Subcutaneous abdominal adipose tissue (tissue), 5 donors: Measurements from ENCODE around the gene FAM3B.

ENCODE experiments used
- H3K27ac ChIP-seq: one replicate; pipeline ENCODE4 v1.7.0; 2013; ENCODE audit warnings: low read depth, mild to moderate bottlenecking, inconsistent platforms, low read length, moderate library complexity
- H3K27me3 ChIP-seq, 5 donors: one replicate each; pipeline ENCODE4 v1.7.0; 2013; ENCODE audit warnings: low read length in 5 of 5, inconsistent platforms in 1 of 5; ENCODE audit not compliant: control insufficient read depth in 5 of 5, insufficient read depth in 4 of 5
- H3K36me3 ChIP-seq, 5 donors: one replicate each; pipeline ENCODE4 v1.7.0; 2013; ENCODE audit warnings: low read length in 5 of 5; ENCODE audit not compliant: control insufficient read depth in 5 of 5, insufficient read depth in 5 of 5
- H3K4me1 ChIP-seq, 5 donors: one replicate each; pipeline ENCODE4 v1.7.0; 2013; ENCODE audit warnings: low read length in 5 of 5, mild to moderate bottlenecking in 3 of 5, moderate library complexity in 1 of 5; ENCODE audit not compliant: control insufficient read depth in 5 of 5, insufficient read depth in 5 of 5
- H3K4me3 ChIP-seq, 5 donors: one replicate each; pipeline ENCODE4 v1.7.0; 2013; ENCODE audit warnings: low read length in 5 of 5, low read depth in 1 of 5
- H3K9ac ChIP-seq, 5 donors: one replicate each; pipeline ENCODE4 v1.7.0; 2013; ENCODE audit warnings: low read length in 5 of 5, mild to moderate bottlenecking in 4 of 5, moderate library complexity in 3 of 5
- H3K9me3 ChIP-seq, 5 donors: one replicate each; pipeline ENCODE4 v1.7.0; 2013; ENCODE audit warnings: low read length in 5 of 5; ENCODE audit not compliant: control insufficient read depth in 5 of 5
- donor health status: healthy.
- donor health status: healthy.
- donor health status: healthy.
- donor health status: healthy.
- donor health status: healthy.

Gene FAM3B

GRCh38 chr21:41368735-41369104, 52.1 kb downstream of the FAM3B start:
- Histone ChIP-seq H3K4me3 (peak overlapping the region in 3 of 5 donors; percentile 51 to 66 (median 58)), H3K9ac (peak overlapping the region in 1 of 5 donors; percentile 21), H3K4me1 (peaks cover 4 to 52% (median 25%) of the 10 kb centered on the region in 5 donors), H3K27ac (peak overlapping the region; percentile 46), H3K27me3 (peaks cover 0 to 10% (median 0%) of the 10 kb centered on the region in 5 donors), H3K36me3 (peaks cover 0 to 12% (median 0%) of the 10 kb centered on the region in 5 donors), H3K9me3 (no peaks in the 10 kb centered on the region)

DNA sequence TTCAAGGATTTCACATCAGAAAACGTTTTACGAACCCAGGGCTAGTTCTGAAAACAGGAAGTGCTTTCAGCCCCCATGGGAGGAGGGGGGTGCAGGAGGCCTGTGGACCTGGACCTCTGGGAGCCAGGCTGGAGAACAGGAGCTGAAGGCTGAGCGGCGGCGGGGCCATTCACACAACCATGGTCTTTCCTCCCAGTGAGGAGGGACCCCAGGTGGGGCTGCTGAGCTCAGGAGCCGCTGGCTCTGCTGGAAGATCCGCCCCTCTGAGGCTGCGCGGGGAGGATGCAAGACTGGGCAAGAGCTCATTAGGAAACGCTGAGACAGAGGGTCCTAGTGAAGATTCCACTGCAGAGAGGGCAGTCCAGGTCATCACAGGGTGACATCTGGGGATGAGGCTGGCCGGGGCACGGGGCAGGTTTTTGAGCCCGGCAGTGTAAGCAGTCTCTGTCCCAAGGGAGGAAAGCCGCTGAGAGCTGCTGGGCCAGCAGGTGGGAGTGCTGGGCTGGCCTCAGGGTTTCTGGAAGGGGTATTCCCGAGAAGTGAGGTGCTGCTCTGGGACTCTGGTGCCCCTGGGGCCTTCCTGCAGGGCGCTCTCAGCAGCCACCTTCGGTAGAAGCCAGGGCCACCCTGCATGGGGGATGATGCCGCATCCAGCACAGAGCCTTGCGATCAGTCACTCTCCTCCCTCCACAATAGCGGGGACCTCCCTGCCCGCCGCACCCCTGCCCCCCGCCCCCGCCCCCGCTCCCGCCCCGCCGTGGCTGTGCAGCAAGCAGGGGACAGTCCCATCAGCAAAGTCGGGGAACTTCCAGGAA, 52.7 kb downstream of the FAM3B start:
- no peaks in the 10 kb centered on the region for H3K9me3 ChIP-seq
- peaks cover 0 to 10% (median 0%) of the 10 kb centered on the region in 5 donors for H3K27me3 ChIP-seq
- peaks cover 3 to 46% (median 24%) of the 10 kb centered on the region in 5 donors for H3K4me1 ChIP-seq
- H3K27ac ChIP-seq, result peak overlapping the region; percentile 46
- peak overlapping the region in 3 of 5 donors; percentile 1 to 30 (median 21) for H3K9ac ChIP-seq
- peak overlapping the region; percentile 51 to 66 (median 57) for H3K4me3 ChIP-seq
- H3K36me3 ChIP-seq, result peaks cover 0 to 17% (median 0%) of the 10 kb centered on the region in 5 donors

DNA sequence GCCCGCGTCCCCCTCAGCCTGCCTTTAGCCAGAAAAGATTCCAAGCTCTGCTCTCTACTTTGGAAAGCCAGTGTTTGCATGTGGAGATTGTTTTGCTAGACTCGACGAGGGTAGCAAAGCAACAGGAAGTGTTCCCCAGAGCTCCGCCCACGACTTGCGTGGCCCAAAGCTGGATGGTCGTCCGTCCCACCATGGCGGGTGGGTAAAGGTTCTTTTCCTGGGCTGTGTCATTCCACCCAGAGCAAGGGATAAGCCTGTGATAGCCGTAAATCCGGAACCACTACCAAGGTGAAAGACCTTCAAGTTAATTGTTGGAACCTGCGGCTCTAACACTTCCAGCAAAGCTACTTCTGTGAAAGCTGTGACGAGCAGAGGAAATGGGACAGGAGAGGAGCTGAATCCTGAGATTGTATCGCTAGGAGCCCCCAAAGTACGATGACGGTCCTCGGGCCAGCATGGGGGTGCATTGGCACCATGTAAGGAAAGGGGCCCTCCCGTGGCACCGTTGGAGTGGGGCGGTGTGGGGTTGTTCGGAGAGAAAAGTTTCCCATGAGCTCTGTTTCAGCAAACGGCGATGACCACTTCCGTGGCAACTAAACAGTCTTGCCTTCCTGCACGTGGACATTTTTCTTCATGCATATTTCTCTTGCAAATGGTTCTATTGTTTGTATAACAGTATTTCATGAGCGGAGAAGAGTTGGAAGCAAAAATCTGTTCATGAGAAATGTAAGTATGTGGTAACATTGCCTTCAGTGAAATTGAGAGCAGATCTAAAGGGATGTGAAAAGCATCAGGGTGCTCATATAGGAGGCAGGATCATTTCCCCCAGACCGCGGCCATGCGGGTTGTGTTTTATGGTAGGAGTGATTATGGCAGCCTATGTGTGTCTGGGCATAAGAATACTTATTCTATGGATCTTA, 53.6 kb downstream of the FAM3B start:
- H3K4me3 ChIP-seq, result peak overlapping the region; percentile 47 to 66 (median 54)
- H3K4me1 ChIP-seq, result peaks cover 3 to 46% (median 24%) of the 10 kb centered on the region in 5 donors
- no peak overlapping the region for H3K27ac ChIP-seq
- peaks cover 0 to 19% (median 0%) of the 10 kb centered on the region in 5 donors for H3K36me3 ChIP-seq
- no peak overlapping the region for H3K9ac ChIP-seq
- H3K27me3 ChIP-seq, result peaks cover 0 to 10% (median 0%) of the 10 kb centered on the region in 5 donors
- no peaks in the 10 kb centered on the region for H3K9me3 ChIP-seq

DNA sequence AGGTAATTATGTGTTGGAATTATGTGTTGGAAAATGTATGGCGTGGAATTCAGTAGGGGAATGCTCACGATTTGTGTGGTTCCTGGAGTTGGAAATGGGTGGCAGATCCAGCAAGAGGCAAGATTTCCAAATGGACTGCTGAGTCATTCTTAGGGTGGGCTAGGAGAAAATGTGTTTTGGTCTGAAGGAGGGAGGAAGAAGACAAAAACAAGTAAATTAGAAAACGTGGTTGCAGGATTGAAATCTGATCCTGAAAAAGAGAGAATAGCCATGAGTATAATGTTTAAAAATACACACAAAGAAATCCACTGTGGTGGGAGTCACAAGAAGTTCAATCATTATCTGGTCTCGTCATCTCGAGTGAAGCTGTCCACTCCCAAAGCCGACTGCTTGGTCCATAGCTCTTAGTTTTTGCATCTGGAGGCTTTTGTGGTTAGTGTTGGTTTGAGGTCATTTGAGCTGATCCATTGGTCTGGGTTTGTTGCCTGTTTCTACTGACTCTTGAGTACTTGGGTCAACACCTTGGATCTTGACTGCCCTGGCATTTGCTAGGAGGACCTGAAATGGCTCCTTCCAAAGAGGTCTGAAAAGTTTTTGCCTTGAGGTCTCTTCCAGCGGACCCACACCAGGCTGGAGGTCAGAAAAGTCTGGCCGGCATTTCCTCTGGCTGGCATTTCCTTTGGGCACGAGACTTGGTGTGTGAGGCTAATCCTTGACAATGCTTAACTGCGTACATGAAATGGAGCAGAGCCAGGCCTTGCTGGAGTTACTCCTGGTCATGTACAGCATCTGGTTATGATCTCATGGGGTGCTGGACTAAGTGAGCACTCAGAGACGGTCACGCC, 54.5 kb downstream of the FAM3B start:
- peak overlapping the region in 2 of 5 donors; percentile 47 to 66 for H3K4me3 ChIP-seq
- H3K27ac ChIP-seq, result no peak overlapping the region
- H3K27me3 ChIP-seq, result peaks cover 0 to 10% (median 0%) of the 10 kb centered on the region in 5 donors
- H3K4me1 ChIP-seq, result peaks cover 3 to 46% (median 24%) of the 10 kb centered on the region in 5 donors
- H3K9ac ChIP-seq, result no peak overlapping the region
- H3K9me3 ChIP-seq, result no peaks in the 10 kb centered on the region
- peaks cover 0 to 14% (median 0%) of the 10 kb centered on the region in 5 donors for H3K36me3 ChIP-seq

- H3K27ac ChIP-seq, result no peak overlapping the region
- peaks cover 0 to 10% (median 0%) of the 10 kb centered on the region in 5 donors for H3K27me3 ChIP-seq
- peaks cover 0 to 18% (median 0%) of the 10 kb centered on the region in 5 donors for H3K36me3 ChIP-seq
- peaks cover 3 to 43% (median 24%) of the 10 kb centered on the region in 5 donors for H3K4me1 ChIP-seq
- H3K4me3 ChIP-seq, result peak overlapping the region in 1 of 5 donors; percentile 19
- no peak overlapping the region for H3K9ac ChIP-seq
- no peaks in the 10 kb centered on the region for H3K9me3 ChIP-seq
Observed at GRCh38 chr21:41371685-41372030, 55.1 kb downstream of the FAM3B start.

DNA sequence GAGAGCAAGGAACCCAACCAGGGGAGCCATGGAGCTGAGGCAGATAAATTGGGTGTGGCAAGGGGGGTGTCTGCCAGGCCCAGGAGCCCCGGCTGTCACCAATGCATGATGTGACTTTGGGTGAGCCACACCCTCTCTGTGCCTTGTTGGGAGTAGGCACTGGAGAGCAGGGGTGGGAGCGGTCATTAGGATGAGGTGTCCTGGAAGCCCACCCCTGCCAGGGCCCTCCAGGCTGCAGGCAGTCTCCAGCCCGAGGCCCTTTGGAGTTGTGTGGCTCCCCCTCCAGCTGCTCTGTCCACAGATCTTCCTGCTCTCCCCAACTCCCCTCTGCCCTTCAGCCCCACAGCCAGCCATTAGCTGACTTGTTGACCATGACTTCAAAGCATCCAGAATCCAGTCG, 56.7 kb downstream of the FAM3B start:
- H3K27me3 ChIP-seq, result peaks cover 0 to 7% (median 0%) of the 10 kb centered on the region in 5 donors
- no peaks in the 10 kb centered on the region for H3K9me3 ChIP-seq
- H3K4me3 ChIP-seq, result no peak overlapping the region
- H3K9ac ChIP-seq, result no peak overlapping the region
- H3K36me3 ChIP-seq, result peaks cover 0 to 29% (median 16%) of the 10 kb centered on the region in 5 donors
- no peak overlapping the region for H3K27ac ChIP-seq
- H3K4me1 ChIP-seq, result peaks cover 3 to 34% (median 24%) of the 10 kb centered on the region in 5 donors

- H3K4me3 ChIP-seq, result no peak overlapping the region
- no peaks in the 10 kb centered on the region for H3K9me3 ChIP-seq
- H3K4me1 ChIP-seq, result peaks cover under 1 to 30% (median 22%) of the 10 kb centered on the region in 5 donors
- no peak overlapping the region for H3K9ac ChIP-seq
- H3K27me3 ChIP-seq, result peaks cover 0 to 4% (median 0%) of the 10 kb centered on the region in 5 donors
- H3K27ac ChIP-seq, result no peak overlapping the region
- peaks cover 0 to 32% (median 18%) of the 10 kb centered on the region in 5 donors for H3K36me3 ChIP-seq
Observed at GRCh38 chr21:41373763-41374162, 57.2 kb downstream of the FAM3B start.

DNA sequence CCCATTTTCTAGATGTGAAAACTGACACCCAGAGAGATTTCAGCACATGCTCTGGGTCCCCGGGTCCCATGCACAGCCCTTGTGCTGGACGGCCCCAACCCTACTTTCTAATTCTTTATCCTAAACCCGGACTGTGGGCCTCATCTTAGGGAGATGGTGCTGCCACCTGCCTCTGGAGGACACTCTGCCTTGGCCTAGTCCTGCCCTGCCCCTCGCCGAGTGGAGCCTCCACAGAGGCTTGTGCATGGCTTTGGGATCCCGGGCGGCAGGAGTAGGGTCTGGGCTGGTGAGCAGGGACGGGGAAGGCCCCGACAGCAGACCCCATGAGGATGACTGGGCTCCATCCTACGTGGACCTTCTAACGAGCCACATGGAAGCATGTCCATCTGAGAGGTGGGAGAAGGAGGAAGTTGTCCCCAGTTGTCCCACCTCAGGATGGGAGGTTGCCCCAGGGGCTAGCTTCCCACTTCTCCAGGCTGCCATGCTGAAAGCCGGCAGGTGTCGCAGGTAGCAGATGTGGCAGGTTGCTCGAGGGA, 57.6 kb downstream of the FAM3B start:
- Histone ChIP-seq H3K4me3 (no peak overlapping the region), H3K9me3 (no peaks in the 10 kb centered on the region), H3K36me3 (peaks cover 0 to 37% (median 21%) of the 10 kb centered on the region in 5 donors), H3K4me1 (peaks cover 0 to 25% (median 17%) of the 10 kb centered on the region in 5 donors), H3K27me3 (peaks cover 0 to 2% (median 0%) of the 10 kb centered on the region in 5 donors), H3K27ac (no peak overlapping the region), H3K9ac (no peak overlapping the region)
